ENCODE measurements around the gene HS1BP3.

The HS1BP3 gene

DNA sequence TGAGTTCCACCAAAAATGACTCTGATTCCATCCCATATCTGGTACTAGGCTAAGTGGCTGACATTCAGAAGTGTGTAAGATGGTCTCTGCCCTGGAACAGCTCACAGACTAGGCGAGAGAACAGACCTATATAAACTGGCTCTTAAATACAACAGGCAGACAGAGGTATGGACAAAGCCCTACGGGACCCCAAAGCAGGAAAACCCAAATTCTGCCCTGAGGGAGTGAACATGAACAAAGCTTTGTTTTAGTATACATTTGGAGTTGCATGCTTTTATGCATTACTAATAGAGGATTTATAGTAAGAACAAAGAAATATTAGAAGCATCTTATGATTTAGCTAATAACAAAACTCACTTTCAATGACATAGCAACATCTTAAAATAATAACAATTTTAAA lies 41.2 kb upstream of the HS1BP3 start:
- POLR2A ChIA-PET, result no interaction called here
- DNase-seq (ENCODE audit: low read depth, low spot score), result no peak
- H3K4me3 ChIP-seq (ENCODE audit: low read depth, low read length), result no peak overlapping the region
- no peak for TF ChIP-seq CTCF (IDR thresholded peaks at IDR 0.05; ENCODE audit: insufficient read depth, low read length, missing control alignments)
- CTCF ChIA-PET, result interaction anchor here (0.9 to 1.2 kb wide), 4 partner anchors 15 to 269 kb away, joined by 3 to 6 read pairs (median 3); partner anchors contain the start of gene HS1BP3

DNA sequence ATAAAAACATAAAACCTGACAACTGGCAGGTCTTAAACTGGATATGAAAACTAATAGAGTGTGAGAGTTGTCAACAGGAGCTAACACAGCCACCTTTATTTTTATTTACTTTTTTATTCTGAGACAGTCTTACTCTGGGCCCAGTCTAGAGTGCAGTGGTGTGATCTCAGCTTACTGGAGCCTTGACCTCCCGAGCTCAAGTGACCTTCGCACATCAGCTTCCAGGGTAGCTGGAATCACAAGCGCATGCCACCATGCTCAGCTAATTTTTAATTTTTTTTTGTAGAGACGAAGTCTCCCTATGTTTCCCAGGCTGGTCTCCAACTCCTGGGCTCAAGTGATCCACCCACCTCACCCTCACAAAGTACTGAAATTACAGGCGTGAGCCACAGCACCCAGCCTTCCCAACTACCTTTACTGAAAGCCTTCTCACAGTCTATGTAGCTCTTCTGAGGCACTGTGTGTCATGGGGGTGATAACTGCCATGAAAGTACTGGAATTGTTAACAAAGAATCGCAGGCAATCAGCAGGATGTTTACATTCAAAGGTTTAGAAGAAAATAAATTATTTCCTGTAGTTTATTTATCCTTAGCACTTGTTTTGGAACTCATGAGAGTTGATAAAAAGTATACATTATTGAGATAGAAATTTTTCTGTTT lies 40.3 kb upstream of the HS1BP3 start:
- ChIA-PET CTCF (interaction anchor here (1.0 kb wide), 1 partner anchor 15 kb away, joined by 4 read pairs; no protein-coding TSS in a partner anchor), POLR2A (no interaction called here)
- no peak for TF ChIP-seq CTCF (IDR thresholded peaks at IDR 0.05; ENCODE audit: insufficient read depth, low read length, missing control alignments)
- no peak overlapping the region for H3K4me3 ChIP-seq (ENCODE audit: low read depth, low read length)
- DNase-seq (ENCODE audit: low read depth, low spot score), result no peak

GRCh38 chr2:20689428-20690264 lies 38.7 kb upstream of the HS1BP3 start:
- POLR2A ChIA-PET, result no interaction called here

GRCh38 chr2:20687260-20687832 lies 36.4 kb upstream of the HS1BP3 start:
- DNase-seq (ENCODE audit: low read depth, low spot score), result no peak
- CTCF ChIA-PET, result interaction anchor here (0.8 to 1.3 kb wide), 2 partner anchors 12 to 271 kb away, joined by 3 read pairs; no protein-coding TSS in a partner anchor
- POLR2A ChIA-PET, result no interaction called here
- TF ChIP-seq CTCF (IDR thresholded peaks at IDR 0.05; ENCODE audit: insufficient read depth, low read length, missing control alignments), result no peak
- no peak overlapping the region for H3K4me3 ChIP-seq (ENCODE audit: low read depth, low read length)

More at GRCh38 chr2:20689428-20690264, 38.7 kb upstream of the HS1BP3 start:
- DNase-seq (ENCODE audit: low read depth, low spot score), result no peak
- no peak overlapping the region for H3K4me3 ChIP-seq (ENCODE audit: low read depth, low read length)
- CTCF ChIA-PET, result interaction anchor here (1.0 kb wide), 1 partner anchor 26 kb away, joined by 3 read pairs; no protein-coding TSS in a partner anchor
- TF ChIP-seq CTCF (IDR thresholded peaks at IDR 0.05; ENCODE audit: insufficient read depth, low read length, missing control alignments), result no peak

GRCh38 chr2:20684581-20685063 lies 33.7 kb upstream of the HS1BP3 start:
- POLR2A ChIA-PET, result no interaction called here
- CTCF ChIA-PET, result interaction anchor here (1.2 to 1.7 kb wide), 2 partner anchors 22 to 280 kb away, joined by 3 to 8 read pairs; no protein-coding TSS in a partner anchor
- no peak for DNase-seq (ENCODE audit: low read depth, low spot score)
- TF ChIP-seq CTCF (IDR thresholded peaks at IDR 0.05; ENCODE audit: insufficient read depth, low read length, missing control alignments), result no peak
- no peak overlapping the region for H3K4me3 ChIP-seq (ENCODE audit: low read depth, low read length)
